Measurements from ENCODE around the gene ODF2.

DNA sequence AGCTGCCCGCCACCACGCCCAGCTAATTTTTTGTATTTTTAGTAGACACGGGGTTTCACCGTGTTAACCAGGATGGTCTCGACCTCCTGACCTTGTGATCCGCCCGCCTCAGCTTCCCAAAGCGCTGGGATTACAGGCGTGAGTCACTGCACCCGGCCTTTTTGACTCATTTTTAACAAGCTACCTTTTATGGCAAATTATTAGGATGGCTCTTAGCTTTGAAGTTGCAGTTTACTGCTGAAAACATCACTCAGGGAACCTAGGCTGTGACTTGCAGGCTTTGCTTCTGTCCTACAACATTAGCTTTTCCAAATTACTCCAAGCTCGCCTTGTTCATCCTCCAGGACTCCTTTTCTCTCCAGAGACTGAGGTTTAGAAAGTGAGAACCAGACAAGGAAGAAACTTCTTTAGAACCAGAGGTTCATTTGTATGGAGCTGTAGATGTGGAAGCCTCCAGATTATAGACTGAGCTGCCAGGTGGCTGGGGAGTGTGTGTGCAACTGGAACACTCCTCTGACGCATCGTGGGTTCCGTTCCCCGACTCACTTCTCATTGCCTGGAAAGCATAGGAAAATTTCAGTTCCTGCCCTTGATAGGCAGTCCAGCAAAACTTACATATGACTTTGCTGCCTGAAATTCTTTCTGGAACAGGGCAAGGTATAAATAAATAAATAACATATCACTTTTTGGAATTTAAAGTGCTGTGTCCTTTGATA, 72.8 kb downstream of the ODF2 start:
- TF ChIP-seq, protein P1, sequence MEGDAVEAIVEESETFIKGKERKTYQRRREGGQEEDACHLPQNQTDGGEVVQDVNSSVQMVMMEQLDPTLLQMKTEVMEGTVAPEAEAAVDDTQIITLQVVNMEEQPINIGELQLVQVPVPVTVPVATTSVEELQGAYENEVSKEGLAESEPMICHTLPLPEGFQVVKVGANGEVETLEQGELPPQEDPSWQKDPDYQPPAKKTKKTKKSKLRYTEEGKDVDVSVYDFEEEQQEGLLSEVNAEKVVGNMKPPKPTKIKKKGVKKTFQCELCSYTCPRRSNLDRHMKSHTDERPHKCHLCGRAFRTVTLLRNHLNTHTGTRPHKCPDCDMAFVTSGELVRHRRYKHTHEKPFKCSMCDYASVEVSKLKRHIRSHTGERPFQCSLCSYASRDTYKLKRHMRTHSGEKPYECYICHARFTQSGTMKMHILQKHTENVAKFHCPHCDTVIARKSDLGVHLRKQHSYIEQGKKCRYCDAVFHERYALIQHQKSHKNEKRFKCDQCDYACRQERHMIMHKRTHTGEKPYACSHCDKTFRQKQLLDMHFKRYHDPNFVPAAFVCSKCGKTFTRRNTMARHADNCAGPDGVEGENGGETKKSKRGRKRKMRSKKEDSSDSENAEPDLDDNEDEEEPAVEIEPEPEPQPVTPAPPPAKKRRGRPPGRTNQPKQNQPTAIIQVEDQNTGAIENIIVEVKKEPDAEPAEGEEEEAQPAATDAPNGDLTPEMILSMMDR (IDR thresholded peaks at IDR 0.05 in 2 of 3, conservative IDR thresholded peaks at IDR 0.05 in 1 of 3; ENCODE audit: borderline replicate concordance in 1 of 3, insufficient read depth in 1 of 3, low read depth in 2 of 3, low read length in 2 of 3) = no peak
- TF ChIP-seq SIN3A (IDR thresholded peaks at IDR 0.05; ENCODE audit: low read depth) (no peak), POLR2A (IDR thresholded peaks at IDR 0.05; ENCODE audit: borderline replicate concordance, extremely low read depth, insufficient read depth, insufficient read length) (no peak), JUND (IDR thresholded peaks at IDR 0.05) (0 out of 2 replicates have a peak, but pooled peaks have one; percentile 18), EZH2phosphoT487 (IDR thresholded peaks at IDR 0.05; ENCODE audit: borderline replicate concordance) (no peak)
- TF ChIP-seq, protein P2, sequence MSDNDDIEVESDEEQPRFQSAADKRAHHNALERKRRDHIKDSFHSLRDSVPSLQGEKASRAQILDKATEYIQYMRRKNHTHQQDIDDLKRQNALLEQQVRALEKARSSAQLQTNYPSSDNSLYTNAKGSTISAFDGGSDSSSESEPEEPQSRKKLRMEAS (IDR thresholded peaks at IDR 0.05) = no peak
- TF ChIP-seq, protein P3, sequence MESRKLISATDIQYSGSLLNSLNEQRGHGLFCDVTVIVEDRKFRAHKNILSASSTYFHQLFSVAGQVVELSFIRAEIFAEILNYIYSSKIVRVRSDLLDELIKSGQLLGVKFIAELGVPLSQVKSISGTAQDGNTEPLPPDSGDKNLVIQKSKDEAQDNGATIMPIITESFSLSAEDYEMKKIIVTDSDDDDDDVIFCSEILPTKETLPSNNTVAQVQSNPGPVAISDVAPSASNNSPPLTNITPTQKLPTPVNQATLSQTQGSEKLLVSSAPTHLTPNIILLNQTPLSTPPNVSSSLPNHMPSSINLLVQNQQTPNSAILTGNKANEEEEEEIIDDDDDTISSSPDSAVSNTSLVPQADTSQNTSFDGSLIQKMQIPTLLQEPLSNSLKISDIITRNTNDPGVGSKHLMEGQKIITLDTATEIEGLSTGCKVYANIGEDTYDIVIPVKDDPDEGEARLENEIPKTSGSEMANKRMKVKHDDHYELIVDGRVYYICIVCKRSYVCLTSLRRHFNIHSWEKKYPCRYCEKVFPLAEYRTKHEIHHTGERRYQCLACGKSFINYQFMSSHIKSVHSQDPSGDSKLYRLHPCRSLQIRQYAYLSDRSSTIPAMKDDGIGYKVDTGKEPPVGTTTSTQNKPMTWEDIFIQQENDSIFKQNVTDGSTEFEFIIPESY (IDR thresholded peaks at IDR 0.05; ENCODE audit: extremely low read depth, insufficient replicate concordance, low read length) = no peak
- TF ChIP-seq, protein P4, sequence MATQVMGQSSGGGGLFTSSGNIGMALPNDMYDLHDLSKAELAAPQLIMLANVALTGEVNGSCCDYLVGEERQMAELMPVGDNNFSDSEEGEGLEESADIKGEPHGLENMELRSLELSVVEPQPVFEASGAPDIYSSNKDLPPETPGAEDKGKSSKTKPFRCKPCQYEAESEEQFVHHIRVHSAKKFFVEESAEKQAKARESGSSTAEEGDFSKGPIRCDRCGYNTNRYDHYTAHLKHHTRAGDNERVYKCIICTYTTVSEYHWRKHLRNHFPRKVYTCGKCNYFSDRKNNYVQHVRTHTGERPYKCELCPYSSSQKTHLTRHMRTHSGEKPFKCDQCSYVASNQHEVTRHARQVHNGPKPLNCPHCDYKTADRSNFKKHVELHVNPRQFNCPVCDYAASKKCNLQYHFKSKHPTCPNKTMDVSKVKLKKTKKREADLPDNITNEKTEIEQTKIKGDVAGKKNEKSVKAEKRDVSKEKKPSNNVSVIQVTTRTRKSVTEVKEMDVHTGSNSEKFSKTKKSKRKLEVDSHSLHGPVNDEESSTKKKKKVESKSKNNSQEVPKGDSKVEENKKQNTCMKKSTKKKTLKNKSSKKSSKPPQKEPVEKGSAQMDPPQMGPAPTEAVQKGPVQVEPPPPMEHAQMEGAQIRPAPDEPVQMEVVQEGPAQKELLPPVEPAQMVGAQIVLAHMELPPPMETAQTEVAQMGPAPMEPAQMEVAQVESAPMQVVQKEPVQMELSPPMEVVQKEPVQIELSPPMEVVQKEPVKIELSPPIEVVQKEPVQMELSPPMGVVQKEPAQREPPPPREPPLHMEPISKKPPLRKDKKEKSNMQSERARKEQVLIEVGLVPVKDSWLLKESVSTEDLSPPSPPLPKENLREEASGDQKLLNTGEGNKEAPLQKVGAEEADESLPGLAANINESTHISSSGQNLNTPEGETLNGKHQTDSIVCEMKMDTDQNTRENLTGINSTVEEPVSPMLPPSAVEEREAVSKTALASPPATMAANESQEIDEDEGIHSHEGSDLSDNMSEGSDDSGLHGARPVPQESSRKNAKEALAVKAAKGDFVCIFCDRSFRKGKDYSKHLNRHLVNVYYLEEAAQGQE (IDR thresholded peaks at IDR 0.05; ENCODE audit: low read depth) = no peak
